Mammary epithelial cell (primary cell): Measurements from ENCODE around the gene CCDC57.

Experiments used
- CTCF ChIP-seq, 2 donors: IDR thresholded peaks in 1 of 2; conservative IDR thresholded peaks in 1 of 2; 2 replicates each; pipeline ENCODE4 v1.5.1; 2011 to 2012; ENCODE audit warnings: inconsistent platforms in 2 of 2, low read length in 2 of 2, mild to moderate bottlenecking in 2 of 2, control low read depth in 1 of 2, low read depth in 1 of 2; ENCODE audit not compliant: insufficient read depth in 1 of 2; ENCODE audit errors: extremely low read depth in 1 of 2
- EZH2 ChIP-seq: IDR thresholded peaks from 2 replicates; pipeline ENCODE4 v1.6.1; 2012; ENCODE audit warnings: low read length, inconsistent platforms, borderline replicate concordance

GRCh38 chr17:82255402-82255972 is 42.8 kb upstream of the CCDC57 start:
- TF ChIP-seq CTCF (conservative IDR thresholded peaks at IDR 0.05 in 1 of 2, IDR thresholded peaks at IDR 0.05 in 1 of 2; ENCODE audit: extremely low read depth in 1 of 2, insufficient read depth in 1 of 2, low read depth in 1 of 2, low read length in 2 of 2): no peak
- no peak for TF ChIP-seq EZH2
